GM10266 (cell line): Measurements from ENCODE around the gene EPB41L4A.

Source experiments
- DNase-seq: peaks from one replicate; pipeline ENCODE4 v3.0.0; 2012; ENCODE audit errors: extremely low spot score
- TF ChIP-seq, protein P1 (sequence below): IDR thresholded peaks from 2 replicates; pipeline ENCODE4 v1.5.1; 2012; ENCODE audit warnings: mild to moderate bottlenecking, low read depth; ENCODE audit not compliant: control insufficient read depth, insufficient read depth; ENCODE audit errors: missing control alignments

EPB41L4A gene

DNA sequence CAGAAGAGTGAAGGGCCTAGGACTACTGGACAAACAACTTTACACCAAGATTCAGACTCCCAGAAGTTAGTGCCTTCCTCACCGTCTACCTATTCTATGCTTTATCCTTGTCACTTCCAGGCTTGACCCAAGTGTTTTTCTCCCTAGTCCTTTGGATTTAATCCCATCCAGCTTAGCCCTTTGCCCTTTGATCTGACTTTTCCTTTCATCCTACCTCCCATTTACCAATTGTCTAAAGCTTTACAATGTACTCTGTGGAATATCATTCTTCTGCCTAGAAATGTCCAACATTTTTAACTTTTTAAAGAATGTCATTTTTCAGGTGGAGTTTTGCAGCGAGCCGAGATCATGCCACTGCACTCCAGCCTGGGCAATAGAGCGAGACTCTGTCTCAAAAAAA lies 292.1 kb downstream of the EPB41L4A start:
- no peak for DNase-seq
- TF ChIP-seq, protein P1, sequence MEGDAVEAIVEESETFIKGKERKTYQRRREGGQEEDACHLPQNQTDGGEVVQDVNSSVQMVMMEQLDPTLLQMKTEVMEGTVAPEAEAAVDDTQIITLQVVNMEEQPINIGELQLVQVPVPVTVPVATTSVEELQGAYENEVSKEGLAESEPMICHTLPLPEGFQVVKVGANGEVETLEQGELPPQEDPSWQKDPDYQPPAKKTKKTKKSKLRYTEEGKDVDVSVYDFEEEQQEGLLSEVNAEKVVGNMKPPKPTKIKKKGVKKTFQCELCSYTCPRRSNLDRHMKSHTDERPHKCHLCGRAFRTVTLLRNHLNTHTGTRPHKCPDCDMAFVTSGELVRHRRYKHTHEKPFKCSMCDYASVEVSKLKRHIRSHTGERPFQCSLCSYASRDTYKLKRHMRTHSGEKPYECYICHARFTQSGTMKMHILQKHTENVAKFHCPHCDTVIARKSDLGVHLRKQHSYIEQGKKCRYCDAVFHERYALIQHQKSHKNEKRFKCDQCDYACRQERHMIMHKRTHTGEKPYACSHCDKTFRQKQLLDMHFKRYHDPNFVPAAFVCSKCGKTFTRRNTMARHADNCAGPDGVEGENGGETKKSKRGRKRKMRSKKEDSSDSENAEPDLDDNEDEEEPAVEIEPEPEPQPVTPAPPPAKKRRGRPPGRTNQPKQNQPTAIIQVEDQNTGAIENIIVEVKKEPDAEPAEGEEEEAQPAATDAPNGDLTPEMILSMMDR, result no peak

DNA sequence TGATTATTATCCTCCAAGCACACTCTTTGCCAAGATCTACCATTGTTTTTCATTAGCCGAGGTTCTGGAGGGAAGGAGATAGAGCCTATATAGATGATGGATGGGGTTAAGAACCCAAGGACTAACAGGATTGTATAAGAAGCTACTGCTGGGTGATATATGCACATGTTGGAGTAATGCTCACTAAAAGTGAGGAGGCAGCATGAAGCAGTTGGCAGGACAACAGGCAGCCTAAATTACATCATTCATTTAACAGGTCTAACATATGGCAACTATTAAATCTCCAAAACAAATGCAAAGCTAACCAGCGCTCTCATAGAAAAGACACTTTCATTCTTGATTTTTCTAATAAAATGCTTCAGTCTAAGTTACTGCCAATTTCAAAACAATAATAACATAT lies 293.2 kb downstream of the EPB41L4A start:
- DNase-seq, result no peak
- TF ChIP-seq, protein P1, result no peak

DNA sequence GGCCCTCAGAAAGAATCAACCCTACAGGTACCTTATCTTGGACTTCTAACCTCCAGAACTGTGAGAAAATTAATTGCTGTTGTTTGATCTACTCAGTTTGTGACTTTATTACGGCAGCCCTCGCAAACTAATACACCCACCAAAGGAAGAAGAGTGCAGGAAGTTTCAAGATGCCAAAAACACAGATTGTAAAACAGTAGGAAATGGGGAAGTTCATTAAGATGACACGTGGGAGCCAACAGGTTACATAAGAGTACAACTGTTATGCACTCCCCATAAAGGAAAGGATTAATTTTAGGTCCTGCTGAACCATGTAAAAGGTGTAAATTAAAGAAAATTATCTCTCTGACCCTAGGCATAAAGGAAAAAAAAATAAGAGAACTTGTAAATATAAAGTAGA lies 294.3 kb downstream of the EPB41L4A start:
- TF ChIP-seq, protein P1, result no peak
- DNase-seq, result no peak

DNA sequence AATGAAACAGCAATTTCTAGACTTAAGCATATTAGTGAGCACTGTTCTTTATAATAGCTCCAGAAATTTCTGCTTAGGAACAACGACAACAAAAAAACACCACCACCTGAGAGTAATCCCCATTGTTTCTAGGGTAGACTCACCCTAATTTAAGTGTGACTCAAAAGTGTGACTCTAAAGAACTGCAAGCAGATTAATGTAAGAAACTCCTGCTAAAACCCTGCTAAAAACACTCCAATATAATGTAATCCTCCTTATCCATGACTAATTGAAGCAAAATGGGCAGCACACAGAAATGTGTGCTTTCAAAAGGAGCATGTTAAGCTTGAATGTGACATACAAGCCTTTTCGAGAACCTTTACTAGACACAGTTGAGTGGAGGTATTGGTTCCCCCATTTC lies 296.0 kb downstream of the EPB41L4A start:
- no peak for DNase-seq

DNA sequence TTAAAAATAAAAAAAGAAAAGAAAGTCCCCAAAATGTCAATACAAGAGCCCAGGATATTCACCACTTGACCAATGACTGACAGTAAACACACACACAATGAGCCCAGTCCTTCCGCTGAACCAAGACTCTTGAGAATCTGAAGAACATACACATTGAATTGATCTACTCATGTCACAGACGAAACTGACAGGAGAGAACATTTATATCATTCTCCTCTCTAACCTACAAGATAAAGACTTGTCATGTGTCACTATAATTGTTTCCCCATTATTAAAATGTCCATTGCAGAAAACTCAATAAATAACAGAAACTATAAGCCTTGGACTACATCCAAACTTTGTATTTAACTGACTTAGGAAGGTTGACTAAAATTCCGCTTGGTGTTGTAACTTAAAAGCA lies 296.7 kb downstream of the EPB41L4A start:
- DNase-seq, result no peak
- TF ChIP-seq, protein P1, result no peak

More for the DNA sequence above, 296.0 kb downstream of the EPB41L4A start:
- TF ChIP-seq, protein P1, result no peak

DNA sequence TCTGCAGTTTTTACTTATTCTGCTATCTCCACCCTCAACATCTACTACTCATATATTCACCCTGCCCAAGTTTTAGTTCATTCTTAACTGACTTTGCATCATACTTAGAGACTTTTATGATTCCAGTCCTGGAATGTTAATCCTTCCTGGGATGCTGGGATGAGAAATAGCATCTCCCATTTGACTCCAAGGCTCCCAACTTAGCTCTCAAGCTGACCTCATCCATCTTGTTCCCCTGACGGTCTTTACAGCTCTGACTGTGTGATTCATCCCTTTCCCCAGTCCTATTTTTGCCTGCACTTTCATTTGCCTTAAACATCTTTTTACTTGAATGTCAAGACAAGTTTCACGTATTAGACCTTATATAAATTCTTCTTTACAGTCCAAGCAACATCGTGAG lies 297.8 kb downstream of the EPB41L4A start:
- no peak for DNase-seq
- TF ChIP-seq, protein P1, result no peak

DNA sequence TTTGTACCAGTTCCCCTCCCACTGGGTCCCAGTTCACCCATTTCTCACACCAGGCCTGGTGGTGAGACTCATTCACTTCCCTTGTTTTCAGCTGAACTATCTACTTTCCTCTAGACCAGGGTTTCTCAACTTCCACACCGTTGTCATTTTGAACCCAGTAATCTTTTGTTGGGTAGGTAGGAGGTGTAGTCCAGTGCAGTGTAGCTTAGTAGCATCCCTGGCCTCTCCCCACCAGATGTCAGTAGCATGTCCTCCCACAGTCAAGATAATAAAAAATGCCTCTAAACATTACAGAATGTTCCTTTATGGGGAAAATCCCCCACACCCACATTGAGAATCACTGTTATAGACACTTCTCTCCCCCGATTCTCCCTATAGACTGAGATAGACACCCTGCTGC lies 299.1 kb downstream of the EPB41L4A start:
- no peak for DNase-seq
- TF ChIP-seq, protein P1, result peak; percentile 15
